HepG2 (cell line): ENCODE results near the gene PHF23. TPM values are rescaled to one million over a fixed set of nuclear protein-coding genes. Genes with fewer than 3 reads are reported as not detected.

Source experiments
- CBX5 ChIP-seq: sonication (generic); formaldehyde crosslinking; IDR thresholded peaks from 2 replicates; pipeline ENCODE4 v1.4.0; 2020; ENCODE audit warnings: missing genetic modification reagents, borderline replicate concordance
- CEBPG ChIP-seq: IDR thresholded peaks from 2 replicates; pipeline ENCODE4 v1.6.1; 2016
- EEA1 ChIP-seq: sonication (generic); formaldehyde crosslinking; IDR thresholded peaks from 2 replicates; pipeline ENCODE4 v1.5.1; 2020; ENCODE audit warnings: mild to moderate bottlenecking, missing genetic modification reagents, borderline replicate concordance
- FOXA3 ChIP-seq: IDR thresholded peaks from 2 replicates; pipeline ENCODE4 v1.6.1; 2016; ENCODE audit warnings: missing genetic modification reagents, missing compliant biosample characterization
- GTF2F1 ChIP-seq: fragments of 150-350 bp; IDR thresholded peaks from 2 replicates; pipeline ENCODE4 v1.6.1; 2014; ENCODE audit warnings: low read length
- HES4 ChIP-seq: sonication (generic); formaldehyde crosslinking; IDR thresholded peaks from 2 replicates; pipeline ENCODE4 v1.9.0; 2021; ENCODE audit warnings: mild to moderate bottlenecking, missing genetic modification reagents, borderline replicate concordance
- HNRNPK ChIP-seq: fragments of 200-400 bp; formaldehyde crosslinking; IDR thresholded peaks from 2 replicates; pipeline ENCODE4 v1.6.1; 2018; ENCODE audit warnings: low read length, low read depth, moderate library complexity, mild to moderate bottlenecking; ENCODE audit not compliant: poor library complexity, severe bottlenecking
- HNRNPLL ChIP-seq: fragments of 200-400 bp; formaldehyde crosslinking; IDR thresholded peaks from 2 replicates; pipeline ENCODE4 v1.6.1; 2017; ENCODE audit warnings: mild to moderate bottlenecking, low read depth, low read length; ENCODE audit not compliant: poor library complexity, severe bottlenecking
- KLF6 ChIP-seq: IDR thresholded peaks from 2 replicates; pipeline ENCODE4 v1.8.0; 2016; ENCODE audit warnings: missing biosample characterization, missing genetic modification reagents
- LRRFIP1 ChIP-seq: sonication (generic); formaldehyde crosslinking; conservative IDR thresholded peaks from 2 replicates; pipeline ENCODE4 v1.4.0; 2020; ENCODE audit warnings: missing genetic modification reagents
- MAZ ChIP-seq, 2 experiments: sonication (generic) in 1 of 2; formaldehyde crosslinking in 1 of 2; IDR thresholded peaks; 2 replicates each; pipeline versions ENCODE4 v1.5.0 to v1.6.1; 2012 to 2020; ENCODE audit warnings: low read depth in 2 of 2, mild to moderate bottlenecking in 2 of 2, borderline replicate concordance in 1 of 2, improper control_type of control experiment in 1 of 2, low read length in 1 of 2, missing genetic modification reagents in 1 of 2, moderate library complexity in 1 of 2
- MBNL3 ChIP-seq: fragments of 250-450 bp; sonication (Bioruptor Pico); conservative IDR thresholded peaks from 2 replicates; pipeline ENCODE4 v1.8.0; 2022; ENCODE audit warnings: mild to moderate bottlenecking, inconsistent platforms
- MXD4 ChIP-seq: IDR thresholded peaks from 2 replicates; pipeline ENCODE4 v1.6.1; 2016; ENCODE audit warnings: mild to moderate bottlenecking, missing biosample characterization, missing genetic modification reagents
- NBN ChIP-seq: fragments of 450-650 bp; conservative IDR thresholded peaks from 2 replicates; pipeline ENCODE4 v1.6.1; 2017
- RORA ChIP-seq: sonication (generic); formaldehyde crosslinking; IDR thresholded peaks from 2 replicates; pipeline ENCODE4 v1.5.0; 2020; ENCODE audit warnings: mild to moderate bottlenecking, missing genetic modification reagents, moderate library complexity
- SALL2 ChIP-seq: sonication (generic); formaldehyde crosslinking; IDR thresholded peaks from 2 replicates; pipeline ENCODE4 v1.8.1; 2023; ENCODE audit warnings: mild to moderate bottlenecking, missing genetic modification reagents, inconsistent platforms
- SIN3A ChIP-seq: IDR thresholded peaks from 2 replicates; pipeline ENCODE4 v1.6.1; 2011; ENCODE audit warnings: low read depth, mild to moderate bottlenecking, control low read depth, low read length, borderline replicate concordance
- SNAI1 ChIP-seq: sonication (generic); formaldehyde crosslinking; IDR thresholded peaks from 2 replicates; pipeline ENCODE4 v1.5.0; 2020; ENCODE audit warnings: mild to moderate bottlenecking, missing genetic modification reagents, borderline replicate concordance
- TARDBP ChIP-seq: sonication (generic); formaldehyde crosslinking; IDR thresholded peaks from 2 replicates; pipeline ENCODE4 v1.8.0; 2022; ENCODE audit warnings: mild to moderate bottlenecking, missing genetic modification reagents
- YY1 ChIP-seq: IDR thresholded peaks from 2 replicates; pipeline ENCODE4 v1.6.1; 2011; ENCODE audit warnings: low read length, low read depth, moderate library complexity, mild to moderate bottlenecking; ENCODE audit not compliant: insufficient read depth, insufficient replicate concordance
- ZFP36L2 ChIP-seq: sonication (generic); formaldehyde crosslinking; IDR thresholded peaks from 2 replicates; pipeline ENCODE4 v1.4.0; 2020; ENCODE audit warnings: missing genetic modification reagents
- ZGPAT ChIP-seq: IDR thresholded peaks from 2 replicates; pipeline ENCODE4 v1.6.1; 2016; ENCODE audit warnings: mild to moderate bottlenecking
- ZNF335 ChIP-seq: sonication (generic); formaldehyde crosslinking; IDR thresholded peaks from 2 replicates; pipeline ENCODE4 v1.4.0; 2020; ENCODE audit warnings: missing genetic modification reagents
- ZNF337 ChIP-seq: sonication (generic); formaldehyde crosslinking; IDR thresholded peaks from 2 replicates; pipeline ENCODE4 v1.5.1; 2020; ENCODE audit warnings: missing genetic modification reagents, low read depth, mild to moderate bottlenecking, borderline replicate concordance
- ZNF674 ChIP-seq: sonication (generic); formaldehyde crosslinking; IDR thresholded peaks from 2 replicates; pipeline ENCODE4 v1.5.0; 2020; ENCODE audit warnings: low read depth, mild to moderate bottlenecking, missing genetic modification reagents
- polyA plus RNA-seq, 8 experiments: library from polyadenylated mRNA; depleted of rRNA in 3 of 8; stranded (reverse) in 7 of 8; unstranded in 1 of 8; fragments of >200 nt; fragmentation: Illumina TruSeq in 4 of 8; extraction: Trizol in 4 of 8; gene quantifications; 2 replicates each; pipeline versions ENCODE4 v1.2.1 to v1.2.3, GENCODE V29; 2011 to 2016; ENCODE audit warnings: low read depth in 4 of 8, missing spikeins in 1 of 8, mixed read lengths in 1 of 8; ENCODE audit not compliant: insufficient read depth in 1 of 8
- total RNA-seq, 5 experiments: library from RNA; depleted of rRNA; stranded (reverse); fragments of >200 nt; fragmentation: Illumina TruSeq; extraction: Trizol; gene quantifications; 2 replicates each; pipeline ENCODE4 v1.2.3, GENCODE V29; 2016; ENCODE audit warnings: low read depth in 1 of 5
- TF ChIP-seq, protein P1 (sequence below): sonication (generic); formaldehyde crosslinking; IDR thresholded peaks from 2 replicates; pipeline ENCODE4 v1.5.1; 2020; ENCODE audit warnings: missing genetic modification reagents, mild to moderate bottlenecking, borderline replicate concordance

Gene PHF23
- total and polyA plus RNA-seq, 2 of the 13 experiments (the other 11 are each of a cell fraction or from before 2014, with no cell fraction given): 27.6 to 33.2 TPM

- TF ChIP-seq ZNF337 (CRISPR knock-in tag) (no peak), KLF6 (CRISPR knock-in tag) (peak; percentile 21; the same call in 1 of the 2 replicates), NBN (no peak), ZGPAT (CRISPR knock-in tag) (no peak; the same call in 1 of the 2 replicates), EEA1 (CRISPR knock-in tag) (no peak), MXD4 (CRISPR knock-in tag) (no peak), TARDBP (CRISPR knock-in tag) (no peak), CEBPG (CRISPR knock-in tag) (no peak), RORA (CRISPR knock-in tag) (no peak), MAZ (IDR thresholded peaks at IDR 0.05; ENCODE audit: borderline replicate concordance, low read depth, low read length) (peak; percentile 25), MAZ (CRISPR knock-in tag; IDR thresholded peaks at IDR 0.05; ENCODE audit: low read depth) (peak; percentile 26; the same call in 1 of the 2 replicates), LRRFIP1 (CRISPR knock-in tag) (no peak), CBX5 (no peak; the same call in 1 of the 2 replicates), ZNF335 (CRISPR knock-in tag) (no peak), ZFP36L2 (no peak), SIN3A (no peak), HNRNPLL (peak; percentile 83), HNRNPK (peak; percentile 100), ZNF674 (no peak), SNAI1 (no peak), MBNL3 (CRISPR knock-in tag) (no peak), GTF2F1 (no peak), HES4 (CRISPR knock-in tag) (no peak), YY1 (peak; percentile 96), SALL2 (CRISPR knock-in tag) (no peak), FOXA3 (CRISPR knock-in tag) (no peak)
- TF ChIP-seq, protein P1, sequence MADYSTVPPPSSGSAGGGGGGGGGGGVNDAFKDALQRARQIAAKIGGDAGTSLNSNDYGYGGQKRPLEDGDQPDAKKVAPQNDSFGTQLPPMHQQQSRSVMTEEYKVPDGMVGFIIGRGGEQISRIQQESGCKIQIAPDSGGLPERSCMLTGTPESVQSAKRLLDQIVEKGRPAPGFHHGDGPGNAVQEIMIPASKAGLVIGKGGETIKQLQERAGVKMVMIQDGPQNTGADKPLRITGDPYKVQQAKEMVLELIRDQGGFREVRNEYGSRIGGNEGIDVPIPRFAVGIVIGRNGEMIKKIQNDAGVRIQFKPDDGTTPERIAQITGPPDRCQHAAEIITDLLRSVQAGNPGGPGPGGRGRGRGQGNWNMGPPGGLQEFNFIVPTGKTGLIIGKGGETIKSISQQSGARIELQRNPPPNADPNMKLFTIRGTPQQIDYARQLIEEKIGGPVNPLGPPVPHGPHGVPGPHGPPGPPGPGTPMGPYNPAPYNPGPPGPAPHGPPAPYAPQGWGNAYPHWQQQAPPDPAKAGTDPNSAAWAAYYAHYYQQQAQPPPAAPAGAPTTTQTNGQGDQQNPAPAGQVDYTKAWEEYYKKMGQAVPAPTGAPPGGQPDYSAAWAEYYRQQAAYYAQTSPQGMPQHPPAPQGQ (CRISPR knock-in tag): no peak
Measured at GRCh38 chr17:7251661-7252175, 12.5 kb upstream of the PHF23 start, which contains the start of gene CTDNEP1 (continued).
